ENCODE results near the gene CXXC4.

Gene CXXC4

DNA sequence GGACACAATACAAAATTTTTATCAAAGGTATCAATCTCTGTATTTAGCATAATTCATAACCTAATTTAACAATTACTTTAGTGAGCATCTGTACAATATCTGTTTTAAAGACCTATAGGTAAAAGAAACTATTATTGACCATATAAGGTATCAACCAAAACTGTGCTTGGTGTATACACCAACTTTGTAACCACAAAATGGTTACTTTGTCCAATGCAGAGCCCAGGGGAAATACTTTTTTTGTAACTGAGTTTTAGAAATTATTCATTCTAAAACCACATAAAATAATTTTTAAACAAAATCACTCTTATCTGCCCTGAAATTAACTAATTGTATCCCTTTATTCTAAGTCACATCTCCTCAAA, 5.0 kb downstream of the CXXC4 start:
- DNase-seq (ENCODE audit: low read depth): no peak

DNA sequence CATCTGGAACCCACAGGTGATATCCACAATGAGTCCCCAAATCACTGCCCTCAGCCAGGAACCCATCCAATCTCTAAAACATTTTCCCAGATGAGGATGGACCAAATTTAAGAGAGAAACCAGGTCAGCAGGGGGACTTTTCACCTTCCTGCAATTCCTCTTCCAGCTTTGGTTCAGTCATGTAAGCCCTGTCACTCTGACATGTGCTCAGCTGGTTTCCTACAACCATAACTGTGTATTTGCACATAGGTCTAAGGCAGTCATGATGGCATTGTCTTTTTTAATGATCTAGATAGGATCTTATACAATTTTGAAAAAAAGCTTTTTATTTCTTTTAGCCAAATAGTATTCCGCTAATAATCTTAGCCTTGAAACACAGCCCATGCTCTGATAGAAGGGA, 6.5 kb downstream of the CXXC4 start:
- DNase-seq (ENCODE audit: low read depth): no peak

DNA sequence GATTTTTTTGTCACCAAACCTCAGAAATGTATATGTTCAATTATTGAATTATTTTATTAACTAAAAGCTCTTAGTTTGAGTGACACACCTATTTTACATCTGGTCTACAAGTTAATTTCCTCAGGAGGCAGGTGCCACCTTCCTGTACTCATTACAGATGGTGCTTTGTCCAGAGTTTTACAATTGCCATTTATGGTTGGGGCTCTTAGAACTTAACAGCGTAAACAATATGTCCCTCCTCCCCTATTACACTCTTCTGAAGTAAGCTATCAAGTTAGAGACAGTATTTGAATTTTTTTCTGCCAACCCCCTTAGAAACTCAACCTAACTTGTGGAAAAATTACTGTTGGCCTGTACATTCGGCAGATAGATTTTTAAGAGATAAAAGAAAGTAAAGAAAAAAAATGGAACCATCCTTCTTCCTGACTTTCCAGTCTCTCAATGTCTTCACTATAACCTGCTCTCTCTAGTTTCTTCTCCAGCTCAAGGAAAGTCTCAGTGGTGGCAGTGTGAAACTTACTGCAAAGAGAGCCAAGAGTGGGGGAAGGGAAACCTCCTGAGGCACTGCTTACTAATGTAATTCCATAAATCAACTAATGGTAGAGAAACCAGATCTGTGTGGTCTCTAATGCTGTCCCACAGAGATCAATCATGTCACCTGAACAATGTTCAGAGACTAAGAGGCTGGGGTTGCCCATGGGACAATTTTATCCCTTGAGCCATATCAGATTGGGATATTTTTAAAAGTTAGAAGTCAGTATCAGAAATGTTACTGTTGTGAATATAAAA, 7.8 kb downstream of the CXXC4 start:
- DNase-seq (ENCODE audit: low read depth): no peak

DNA sequence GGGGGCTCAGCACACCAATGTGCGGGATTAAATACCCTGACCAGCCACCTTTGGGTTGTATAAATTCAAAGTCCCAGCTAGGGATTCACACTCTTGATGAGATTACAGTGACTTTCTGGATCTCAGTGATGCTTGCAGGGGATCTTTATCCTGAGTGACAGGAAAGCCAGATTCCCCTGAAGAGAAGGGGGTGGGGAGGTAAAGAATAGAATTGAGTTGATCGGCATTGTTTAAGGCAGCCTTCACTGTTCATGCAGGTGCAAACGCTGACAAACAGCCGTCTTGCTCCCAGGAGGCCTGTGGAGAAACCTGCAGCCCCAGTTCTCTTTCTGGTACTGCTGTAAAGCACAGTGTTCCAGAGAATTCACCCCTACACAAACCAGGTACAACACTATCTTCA, 19.0 kb downstream of the CXXC4 start:
- no peak for DNase-seq (ENCODE audit: low read depth)

DNA sequence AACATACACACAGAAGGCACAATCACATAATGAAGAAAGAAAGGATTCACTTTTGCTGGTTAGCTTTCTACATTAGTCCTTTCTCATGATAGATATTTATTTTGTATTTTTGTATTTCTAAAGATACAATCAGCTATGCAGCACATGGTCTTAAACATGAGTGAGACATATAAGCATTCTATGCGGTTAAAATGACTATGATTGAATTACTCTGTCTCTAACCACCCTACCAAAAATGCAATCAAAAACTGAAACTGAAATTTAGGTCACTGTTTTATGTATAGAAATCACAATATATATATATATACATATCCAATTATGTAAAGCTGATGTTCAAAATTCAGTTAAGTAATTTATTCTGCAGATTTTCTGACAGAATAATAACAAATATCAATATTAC, 21.9 kb downstream of the CXXC4 start:
- DNase-seq (ENCODE audit: low read depth): no peak

DNA sequence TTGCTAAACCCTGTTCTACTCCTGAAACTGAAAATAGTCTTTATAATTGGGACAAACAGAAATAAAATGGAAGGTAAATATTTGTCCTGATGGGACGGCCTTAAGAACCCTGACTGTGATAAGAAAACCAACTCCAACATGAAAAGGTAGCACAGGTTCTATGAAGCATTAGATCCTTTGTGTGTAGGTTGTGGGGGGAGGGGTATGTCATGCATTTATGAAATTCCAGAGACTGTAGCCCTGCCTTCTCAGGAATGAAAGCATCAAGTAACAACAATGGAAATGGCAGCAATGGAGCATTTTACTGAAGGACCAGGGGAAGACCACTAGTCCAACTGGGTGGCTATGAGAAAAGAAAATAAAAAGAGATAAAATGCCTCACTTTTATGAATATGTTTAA, 23.9 kb downstream of the CXXC4 start:
- DNase-seq (ENCODE audit: low read depth): no peak

DNA sequence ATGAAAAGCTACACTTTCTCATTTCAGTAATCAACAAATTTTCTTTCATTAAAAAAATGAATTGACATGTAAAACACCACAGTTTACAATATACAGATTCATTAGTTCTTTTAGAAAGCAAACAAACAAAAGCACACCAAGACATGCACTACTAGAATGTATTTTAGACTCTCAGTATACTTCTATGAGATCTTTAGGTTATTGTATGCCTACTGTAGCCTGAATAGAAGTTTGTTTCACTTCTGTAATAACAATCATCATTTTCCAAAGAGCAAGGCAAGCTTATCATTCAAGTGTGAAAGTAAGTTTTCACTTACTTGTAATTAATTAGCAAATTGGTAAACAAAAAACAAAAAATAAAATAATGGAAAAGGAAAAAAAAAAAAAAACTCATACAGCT, 24.9 kb downstream of the CXXC4 start:
- no peak for DNase-seq (ENCODE audit: low read depth)

DNA sequence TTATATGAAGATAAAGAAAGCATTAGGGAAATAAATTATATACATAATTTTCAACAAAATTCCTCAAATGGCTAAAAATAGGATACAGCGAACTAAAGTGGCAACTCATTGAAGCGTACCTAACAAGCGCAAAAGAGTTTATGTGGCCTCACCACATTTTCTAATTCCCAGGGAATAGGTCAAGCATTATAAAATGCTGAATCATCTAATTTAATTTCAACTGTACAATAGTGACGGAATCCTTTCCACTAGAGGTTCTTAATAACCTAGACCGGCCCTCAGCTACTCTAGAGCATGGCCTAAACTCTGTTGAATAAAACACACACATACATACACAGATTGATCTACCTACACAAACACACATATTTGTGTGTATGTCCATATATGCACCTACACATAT, 29.1 kb downstream of the CXXC4 start:
- no peak for DNase-seq (ENCODE audit: low read depth)

DNA sequence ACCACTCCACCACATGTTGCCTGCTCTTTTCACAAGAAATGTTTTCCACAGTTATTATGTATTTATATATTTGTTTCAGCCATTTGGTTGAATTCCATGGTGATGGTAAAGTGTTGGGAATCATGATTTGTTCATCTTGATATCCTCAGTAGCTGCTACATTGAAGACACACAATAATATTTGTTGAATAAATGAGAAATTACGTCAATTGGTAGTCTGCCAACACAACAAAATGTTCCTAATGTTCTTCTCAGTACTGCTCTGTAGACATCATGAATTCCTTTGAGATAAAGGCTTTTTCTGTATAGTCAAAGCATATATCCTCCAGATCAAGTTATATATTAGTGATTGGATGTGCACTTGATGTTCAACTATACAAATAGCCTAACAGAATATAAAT, 29.5 kb downstream of the CXXC4 start:
- DNase-seq (ENCODE audit: low read depth): no peak

DNA sequence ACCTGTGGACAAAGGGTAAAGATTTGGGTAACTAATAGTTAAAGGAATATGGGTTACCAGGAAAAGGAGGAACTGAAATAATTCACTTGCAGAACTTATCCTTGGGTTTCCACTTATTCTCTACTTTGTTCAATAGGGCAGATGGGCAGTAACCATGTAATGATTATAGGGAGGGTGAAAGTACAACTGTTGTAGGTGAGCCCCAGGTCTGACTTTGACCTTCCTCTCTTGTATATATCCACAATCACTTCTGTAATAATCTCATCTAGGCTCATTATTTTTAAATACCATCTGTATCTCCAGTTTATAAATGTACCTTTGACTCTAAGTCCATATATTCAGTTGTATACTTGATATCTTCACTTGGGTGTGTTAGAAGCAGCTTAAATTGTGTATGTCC, 32.1 kb downstream of the CXXC4 start:
- DNase-seq (ENCODE audit: low read depth): no peak

DNA sequence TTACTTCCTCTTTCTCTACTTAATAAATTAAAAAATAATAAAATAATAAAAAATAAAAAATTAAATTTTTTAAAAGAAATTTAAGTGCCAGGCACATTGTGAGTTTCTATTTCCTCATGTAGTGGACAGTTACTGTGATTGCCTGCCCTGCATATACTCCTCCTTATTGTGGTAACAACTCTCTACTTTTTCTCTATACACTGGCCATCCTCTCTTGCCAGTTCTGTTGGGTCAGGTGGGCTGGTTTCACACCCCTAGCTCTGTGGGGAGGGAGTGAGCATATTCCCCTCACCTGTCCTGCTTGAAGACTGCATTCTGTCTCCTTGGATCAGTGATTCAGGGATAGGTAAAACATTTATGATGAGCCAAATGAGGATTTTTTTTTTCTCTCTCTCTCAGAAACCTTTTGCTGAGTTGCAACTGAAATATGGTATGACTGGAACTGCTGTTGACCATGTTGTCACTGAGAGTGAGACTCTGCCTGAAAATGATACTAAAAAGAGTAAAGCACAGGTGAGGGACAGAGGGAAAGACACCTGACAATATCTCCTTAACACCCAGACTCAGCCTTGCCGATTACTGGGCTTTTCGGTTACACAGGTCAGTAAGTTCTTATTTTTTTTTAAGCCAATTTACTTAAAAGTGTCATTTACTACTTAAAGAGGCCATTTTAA, 37.2 kb downstream of the CXXC4 start:
- DNase-seq (ENCODE audit: low read depth): no peak

DNA sequence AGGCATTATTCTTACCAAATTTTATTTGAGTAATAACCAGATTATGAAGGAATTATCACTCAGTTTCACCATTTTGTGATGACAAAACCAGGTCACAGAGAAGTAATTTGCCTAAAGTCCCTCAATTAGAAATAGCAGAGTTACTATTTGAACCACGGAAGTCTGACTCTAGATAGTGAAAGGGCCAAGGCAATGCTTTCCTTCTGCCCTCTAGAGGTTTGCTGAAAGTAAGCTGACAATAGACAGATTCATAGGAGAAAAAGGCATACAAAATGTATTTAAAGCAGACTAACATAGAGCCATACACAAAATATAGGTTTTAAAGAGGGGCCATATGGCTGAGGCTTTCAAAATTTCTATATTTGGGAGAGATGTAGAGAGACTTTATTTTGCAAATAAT, 43.1 kb downstream of the CXXC4 start:
- no peak for DNase-seq (ENCODE audit: low read depth)

DNA sequence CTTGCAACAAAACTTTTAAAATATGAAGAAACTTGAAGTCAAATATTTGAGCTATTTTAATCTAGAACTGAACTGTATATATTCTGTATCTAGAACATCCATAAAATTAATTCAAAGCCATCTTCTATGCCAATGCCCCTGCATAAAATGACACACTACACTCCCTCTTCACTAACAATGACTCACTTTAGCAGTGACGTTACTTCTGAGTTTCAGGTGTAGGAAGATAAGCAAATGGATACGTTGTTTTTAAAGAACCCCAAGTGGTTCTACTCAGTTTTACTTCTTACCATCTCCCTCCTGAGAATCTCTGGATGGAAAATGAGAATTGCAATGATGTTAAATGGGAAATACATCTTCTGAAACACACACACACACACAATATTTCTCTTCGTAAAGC, 45.2 kb downstream of the CXXC4 start:
- DNase-seq (ENCODE audit: low read depth): no peak

DNA sequence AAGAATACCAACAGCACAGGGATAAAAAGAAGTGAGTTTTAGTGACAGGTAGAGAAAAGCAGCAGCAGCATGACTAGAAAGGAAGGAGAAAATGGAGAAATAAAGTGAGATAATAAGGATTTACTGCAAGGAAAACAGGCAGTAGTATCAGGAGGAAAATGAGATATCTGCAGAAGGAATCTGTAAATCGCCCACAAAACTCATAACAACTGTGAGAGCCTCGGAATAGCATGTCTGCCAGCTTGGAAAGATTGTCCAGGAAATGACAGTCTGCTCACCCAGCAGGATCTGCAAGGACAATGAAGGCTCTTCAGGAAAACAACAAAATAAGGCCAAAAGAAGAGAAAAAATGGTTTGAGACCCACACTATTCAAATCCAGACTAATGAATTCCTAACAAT, 47.4 kb downstream of the CXXC4 start:
- DNase-seq (ENCODE audit: low read depth): no peak

DNA sequence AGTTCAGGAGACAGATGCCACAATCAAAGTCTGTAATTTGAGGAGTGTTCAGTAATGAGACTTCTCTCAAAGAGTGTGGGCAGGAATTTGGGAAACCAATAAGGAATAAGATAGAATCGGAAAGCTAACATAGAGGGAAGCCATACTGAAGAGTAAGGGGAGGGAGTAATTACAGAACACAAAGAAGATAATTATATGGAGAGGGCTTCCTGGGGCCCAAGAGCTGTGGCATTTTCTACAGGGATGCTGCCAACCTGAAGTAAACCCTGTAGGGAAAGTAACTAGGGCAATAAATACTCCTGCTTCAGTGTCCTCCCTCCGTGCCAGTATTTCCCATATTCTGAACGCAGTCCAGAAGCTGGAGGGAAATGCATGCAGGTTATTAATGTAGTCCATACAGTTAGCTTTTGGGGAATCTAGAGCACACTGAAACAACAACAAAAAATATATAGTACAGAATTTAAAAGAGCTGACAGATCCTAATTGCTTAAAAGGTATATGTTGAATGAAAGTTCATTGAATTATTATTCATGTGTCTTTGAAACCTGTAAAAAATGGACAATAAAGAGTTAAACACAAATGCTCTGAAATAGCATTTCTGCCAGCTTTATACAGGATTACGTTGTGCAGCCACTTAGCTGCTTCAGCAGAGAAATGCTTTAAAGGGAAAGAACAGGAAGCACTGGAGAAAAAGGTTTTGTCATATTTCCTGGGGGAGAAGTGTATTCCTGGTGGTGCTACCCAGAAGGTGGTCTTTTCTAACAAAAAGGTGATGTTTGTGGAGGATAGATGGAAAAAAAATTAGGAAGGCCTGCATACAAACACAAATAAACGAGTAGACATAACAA, 48.0 kb downstream of the CXXC4 start:
- no peak for DNase-seq (ENCODE audit: low read depth)

DNA sequence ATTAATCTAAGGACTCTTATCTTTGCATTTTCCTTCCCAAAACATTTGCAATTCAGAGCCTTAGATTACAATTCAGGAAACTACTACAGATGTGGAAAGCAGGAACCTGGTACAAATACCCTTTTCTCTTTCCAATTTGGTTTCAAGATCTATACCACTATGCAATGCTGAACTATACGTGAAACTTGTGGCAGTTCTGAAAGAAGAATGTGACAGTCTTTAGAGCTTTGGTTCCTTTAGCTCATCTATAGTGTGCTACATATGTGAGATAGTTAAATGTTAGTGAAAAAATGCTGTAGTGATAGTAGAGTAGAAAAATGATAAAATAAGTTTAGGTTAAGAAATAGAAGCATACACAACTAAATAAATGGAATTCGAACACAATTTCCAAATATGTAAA, 50.0 kb downstream of the CXXC4 start:
- DNase-seq (ENCODE audit: low read depth): no peak

DNA sequence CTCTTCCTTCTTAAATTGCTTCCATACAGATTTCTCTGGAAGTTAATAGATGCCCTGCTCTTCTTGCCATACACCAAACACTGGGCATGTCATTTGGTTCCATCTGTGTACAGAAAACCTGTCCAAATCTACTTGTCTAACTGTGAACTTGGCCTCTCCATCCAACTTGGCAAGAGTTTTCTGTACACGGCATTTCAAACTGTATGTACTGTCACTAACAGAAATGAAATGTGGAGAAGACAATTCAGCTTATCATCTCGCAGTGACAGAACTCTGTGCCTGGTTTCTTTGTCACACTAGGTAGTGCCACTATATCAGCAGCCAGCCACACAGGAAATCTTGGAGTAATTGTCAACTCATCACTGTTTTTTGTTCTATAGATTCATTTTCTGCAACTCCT, 58.2 kb downstream of the CXXC4 start:
- no peak for DNase-seq (ENCODE audit: low read depth)

DNA sequence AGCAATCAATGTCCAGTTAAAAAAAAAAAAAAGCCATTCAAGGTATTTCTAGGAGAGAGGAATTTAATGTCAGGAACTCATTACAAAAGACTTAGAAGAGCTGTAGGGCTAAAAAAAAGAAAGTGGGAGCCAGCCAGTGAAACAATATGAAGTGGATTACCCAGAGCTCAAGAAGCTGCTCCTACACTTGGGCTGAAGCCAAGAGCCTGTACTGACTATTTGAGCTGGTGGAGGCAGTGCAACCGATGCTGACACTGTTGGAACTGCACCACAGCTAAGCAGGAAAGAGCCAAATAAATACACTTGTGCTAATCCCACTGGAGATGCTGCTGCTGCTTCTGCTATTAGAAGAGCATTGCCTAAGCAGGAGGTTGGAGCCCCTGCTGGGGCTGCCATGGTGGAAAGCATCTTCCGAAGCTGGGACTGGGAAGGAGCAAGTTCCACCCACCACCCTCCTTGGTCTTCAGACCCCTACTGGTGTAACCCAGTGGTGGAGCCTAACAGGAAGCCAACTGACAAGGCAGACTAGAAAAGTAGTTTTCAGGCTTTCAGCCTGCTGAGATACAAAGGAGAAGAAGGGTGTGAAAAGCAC, 65.4 kb downstream of the CXXC4 start:
- no peak for DNase-seq (ENCODE audit: low read depth)

DNA sequence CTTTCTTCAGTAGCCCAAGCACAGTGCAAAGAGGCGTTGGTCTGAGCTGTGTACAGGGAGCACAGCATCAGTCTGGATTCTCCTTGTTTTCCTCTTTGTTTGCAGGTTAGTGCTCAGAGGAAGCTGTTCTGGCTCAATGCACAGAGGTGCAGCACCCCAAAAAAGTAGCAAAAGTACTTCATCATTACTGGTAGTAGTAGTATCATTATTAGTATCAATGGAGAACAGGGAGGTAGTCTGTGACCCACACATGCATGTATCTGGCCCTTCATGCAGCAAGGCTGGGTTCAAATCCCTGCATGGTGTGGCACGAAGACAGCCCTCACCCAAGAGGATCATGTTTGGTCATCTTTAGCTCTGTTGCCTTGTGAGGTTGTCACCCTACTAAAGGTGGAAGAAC, 68.7 kb downstream of the CXXC4 start:
- no peak for DNase-seq (ENCODE audit: low read depth)

DNA sequence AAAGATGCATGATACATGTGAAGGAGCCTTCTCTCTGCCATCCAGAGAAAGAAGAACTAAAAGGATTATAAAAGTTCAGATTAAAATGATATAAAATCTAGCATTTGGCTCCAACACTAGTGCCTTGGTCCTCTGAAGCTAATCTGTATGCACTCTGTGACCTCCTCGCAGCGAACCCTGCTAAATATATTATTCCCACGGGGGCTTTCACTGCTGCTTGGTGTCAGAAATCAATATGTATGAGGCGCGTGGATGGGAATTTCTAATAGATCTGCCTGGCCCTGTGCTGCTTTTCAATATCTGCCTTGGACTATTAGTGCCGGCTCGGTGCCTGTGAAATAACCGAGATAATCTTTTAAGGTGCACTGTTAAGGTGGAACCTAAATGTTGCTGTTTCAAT, 69.7 kb downstream of the CXXC4 start:
- no peak for DNase-seq (ENCODE audit: low read depth)

DNA sequence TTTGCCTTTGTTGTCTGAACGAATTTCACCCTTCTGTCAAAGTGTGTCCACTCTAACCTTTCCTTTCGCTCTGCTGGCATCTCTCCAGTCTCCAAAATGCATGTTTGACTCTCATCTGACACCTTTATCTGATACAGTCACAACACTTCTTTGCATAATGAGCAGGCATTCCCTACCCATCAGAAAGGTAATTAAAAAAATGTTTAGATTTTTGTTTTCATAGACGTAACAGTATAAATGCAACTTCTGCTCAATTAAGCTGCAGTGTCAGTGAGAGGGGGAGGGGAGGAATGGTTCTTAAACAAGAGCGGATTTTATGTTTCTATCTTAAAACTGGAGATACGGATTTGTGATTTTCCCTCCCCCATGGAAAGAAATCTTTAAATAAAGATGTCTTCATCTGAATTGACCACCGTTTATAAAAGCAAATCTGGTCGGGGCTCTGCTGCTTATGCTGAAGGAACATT, 70.2 kb downstream of the CXXC4 start:
- no peak for DNase-seq (ENCODE audit: low read depth)

DNA sequence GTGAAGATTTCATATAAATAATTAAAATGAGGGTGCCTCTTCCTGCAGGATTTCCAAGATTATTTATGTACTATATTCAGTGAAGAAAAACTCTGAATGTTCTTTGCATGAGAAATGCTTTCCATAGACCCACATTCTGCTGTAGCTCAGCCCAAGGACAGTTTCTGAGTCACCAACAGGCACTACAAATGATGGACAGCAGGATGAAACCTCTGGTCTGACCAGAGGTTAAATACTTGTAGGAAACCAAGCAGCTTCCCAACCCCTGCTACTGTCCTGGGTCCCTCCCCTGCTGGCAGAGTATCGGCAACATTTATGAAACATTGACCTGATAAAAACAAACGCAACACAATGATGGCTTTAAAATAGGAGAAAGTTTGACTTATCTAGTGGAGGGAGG, 73.1 kb downstream of the CXXC4 start:
- DNase-seq (ENCODE audit: low read depth): no peak

DNA sequence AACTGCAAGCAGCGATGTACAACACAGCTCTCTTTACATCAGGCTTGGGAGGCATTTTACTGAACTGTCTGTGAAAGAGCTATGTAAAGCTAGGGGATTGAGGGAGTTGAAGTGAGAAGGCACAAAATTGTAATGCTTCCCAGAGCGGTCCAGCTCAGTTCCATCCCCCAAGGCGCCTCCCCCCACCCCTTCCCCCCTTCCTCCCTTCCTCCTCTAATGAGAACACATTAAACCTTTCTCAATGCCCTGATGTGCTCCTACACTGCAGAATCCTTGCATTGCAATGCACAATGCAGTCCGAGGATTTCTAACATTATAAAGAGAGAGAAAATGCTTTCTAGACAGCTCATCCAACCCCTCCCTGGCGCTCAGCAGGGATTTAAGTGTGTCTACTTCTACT, 73.9 kb downstream of the CXXC4 start:
- no peak for DNase-seq (ENCODE audit: low read depth)
